ENCODE data around the gene SH2D4B. TPM values are rescaled to one million over a fixed set of nuclear protein-coding genes. Genes with fewer than 3 reads are reported as not detected.

SH2D4B gene
- total RNA-seq, 2 donors from 2014 or later: 0.13 TPM; not detected in 1

- no peak overlapping the region for H3K27ac ChIP-seq (ENCODE audit: low read depth, low read length)
- Mint-ChIP-seq H3K36me3 (ENCODE audit: low read depth) (peaks cover 12% of the 10 kb centered on the region), H3K27me3 (ENCODE audit: insufficient read depth) (no peaks in the 10 kb centered on the region), H3K9me3 (no peaks in the 10 kb centered on the region), H3K4me3 (no peak overlapping the region), H3K27ac (peak overlapping the region; percentile 44), H3K4me1 (peaks cover 19% of the 10 kb centered on the region)
- no peak overlapping the region for H3K4me3 ChIP-seq (ENCODE audit: low read length)
- TF ChIP-seq CTCF (conservative IDR thresholded peaks at IDR 0.05): no peak
- 90 to 97% methylated on average over 6 to 12 of the region's 12 CpGs for WGBS, 2 experiments (ENCODE audit: insufficient coverage in 1 of 2, insufficient read length in 1 of 2)
- no peaks in the 10 kb centered on the region for H3K27me3 ChIP-seq (ENCODE audit: control insufficient read depth, insufficient read depth, low read length, poor library complexity, severe bottlenecking)
- DNase-seq: no peak
- H3K4me1 ChIP-seq (ENCODE audit: control insufficient read depth, insufficient read depth, low read length): no peaks in the 10 kb centered on the region
- H3K9ac ChIP-seq (ENCODE audit: extremely low read depth, low read length, poor library complexity, severe bottlenecking): no peak overlapping the region
- peaks cover 23% of the 10 kb centered on the region for H3K36me3 ChIP-seq (ENCODE audit: control insufficient read depth, insufficient read depth, low read length)
- no peaks in the 10 kb centered on the region for H3K9me3 ChIP-seq (ENCODE audit: control insufficient read depth, low read length)
Measured at GRCh38 chr10:80524190-80524909, 13.4 kb upstream of the SH2D4B start.

- 87 to 100% methylated on average over 2 of the region's 2 CpGs for WGBS, 2 experiments (ENCODE audit: insufficient coverage in 1 of 2, insufficient read length in 1 of 2)
- Mint-ChIP-seq H3K27ac (no peak overlapping the region), H3K27me3 (ENCODE audit: insufficient read depth) (no peaks in the 10 kb centered on the region), H3K4me1 (peaks cover 13% of the 10 kb centered on the region), H3K36me3 (ENCODE audit: low read depth) (no peaks in the 10 kb centered on the region), H3K9me3 (no peaks in the 10 kb centered on the region), H3K4me3 (no peak overlapping the region)
- DNase-seq: no peak
- H3K36me3 ChIP-seq (ENCODE audit: control insufficient read depth, insufficient read depth, low read length): peaks cover 7% of the 10 kb centered on the region
- no peak overlapping the region for H3K27ac ChIP-seq (ENCODE audit: low read depth, low read length)
- H3K27me3 ChIP-seq (ENCODE audit: control insufficient read depth, insufficient read depth, low read length, poor library complexity, severe bottlenecking): no peaks in the 10 kb centered on the region
- TF ChIP-seq CTCF (conservative IDR thresholded peaks at IDR 0.05): no peak
- no peak overlapping the region for H3K9ac ChIP-seq (ENCODE audit: extremely low read depth, low read length, poor library complexity, severe bottlenecking)
- H3K4me3 ChIP-seq (ENCODE audit: low read length): no peak overlapping the region
- no peaks in the 10 kb centered on the region for H3K4me1 ChIP-seq (ENCODE audit: control insufficient read depth, insufficient read depth, low read length)
- no peaks in the 10 kb centered on the region for H3K9me3 ChIP-seq (ENCODE audit: control insufficient read depth, low read length)
Measured at GRCh38 chr10:80526218-80526617, 11.5 kb upstream of the SH2D4B start.

GRCh38 chr10:80526742-80527141, 11.0 kb upstream of the SH2D4B start:
- H3K36me3 Mint-ChIP-seq (ENCODE audit: low read depth): no peaks in the 10 kb centered on the region
- Histone ChIP-seq H3K9me3 (ENCODE audit: control insufficient read depth, low read length) (no peaks in the 10 kb centered on the region), H3K4me3 (ENCODE audit: low read length) (no peak overlapping the region), H3K27me3 (ENCODE audit: control insufficient read depth, insufficient read depth, low read length, poor library complexity, severe bottlenecking) (no peaks in the 10 kb centered on the region), H3K36me3 (ENCODE audit: control insufficient read depth, insufficient read depth, low read length) (peaks cover 4% of the 10 kb centered on the region), H3K27ac (ENCODE audit: low read depth, low read length) (no peak overlapping the region), H3K9ac (ENCODE audit: extremely low read depth, low read length, poor library complexity, severe bottlenecking) (no peak overlapping the region), H3K4me1 (ENCODE audit: control insufficient read depth, insufficient read depth, low read length) (no peaks in the 10 kb centered on the region)
- H3K27me3 Mint-ChIP-seq (ENCODE audit: insufficient read depth): no peaks in the 10 kb centered on the region
- DNase-seq: no peak
- 86 to 92% methylated on average over 4 to 6 of the region's 6 CpGs for WGBS, 2 experiments (ENCODE audit: insufficient coverage in 1 of 2, insufficient read length in 1 of 2)
- TF ChIP-seq CTCF (conservative IDR thresholded peaks at IDR 0.05): no peak
- no peak overlapping the region for H3K27ac Mint-ChIP-seq
- H3K9me3 Mint-ChIP-seq: no peaks in the 10 kb centered on the region
- no peak overlapping the region for H3K4me3 Mint-ChIP-seq
- H3K4me1 Mint-ChIP-seq: peaks cover 13% of the 10 kb centered on the region

All from endodermal cell (in vitro differentiated cells).